Kidney epithelial cell (primary cell): ENCODE data around the gene ACTC1. TPM values are rescaled to one million over a fixed set of nuclear protein-coding genes. Genes with fewer than 3 reads are reported as not detected.

Source experiments
- DNase-seq: peaks from one replicate; pipeline ENCODE4 v3.0.0-alpha.2; 2010; ENCODE audit warnings: low read depth
- H3K27me3 ChIP-seq: 2 replicates; pipeline ENCODE4 v1.6.0; 2011; ENCODE audit warnings: low read length; ENCODE audit not compliant: control insufficient read depth, insufficient read depth
- H3K36me3 ChIP-seq: 2 replicates; pipeline ENCODE4 v1.5.1; 2011; ENCODE audit warnings: low read length; ENCODE audit not compliant: control insufficient read depth, insufficient read depth
- H3K4me3 ChIP-seq: 2 replicates; pipeline ENCODE4 v1.5.1; 2011; ENCODE audit warnings: low read depth, mild to moderate bottlenecking, control low read depth, low read length
- CTCF ChIP-seq: IDR thresholded peaks from 2 replicates; pipeline ENCODE4 v1.5.1; 2011; ENCODE audit warnings: mild to moderate bottlenecking, moderate library complexity, low read length, control low read depth, inconsistent platforms; ENCODE audit not compliant: insufficient read depth, poor library complexity, severe bottlenecking
- total RNA-seq: library from RNA; depleted of rRNA; stranded (reverse); fragments of >200 nt; gene quantifications from 2 replicates; pipeline ENCODE4 v1.2.3, GENCODE V29; 2015

ACTC1 gene
- total RNA-seq, 1 donor from 2014 or later: not detected

DNA sequence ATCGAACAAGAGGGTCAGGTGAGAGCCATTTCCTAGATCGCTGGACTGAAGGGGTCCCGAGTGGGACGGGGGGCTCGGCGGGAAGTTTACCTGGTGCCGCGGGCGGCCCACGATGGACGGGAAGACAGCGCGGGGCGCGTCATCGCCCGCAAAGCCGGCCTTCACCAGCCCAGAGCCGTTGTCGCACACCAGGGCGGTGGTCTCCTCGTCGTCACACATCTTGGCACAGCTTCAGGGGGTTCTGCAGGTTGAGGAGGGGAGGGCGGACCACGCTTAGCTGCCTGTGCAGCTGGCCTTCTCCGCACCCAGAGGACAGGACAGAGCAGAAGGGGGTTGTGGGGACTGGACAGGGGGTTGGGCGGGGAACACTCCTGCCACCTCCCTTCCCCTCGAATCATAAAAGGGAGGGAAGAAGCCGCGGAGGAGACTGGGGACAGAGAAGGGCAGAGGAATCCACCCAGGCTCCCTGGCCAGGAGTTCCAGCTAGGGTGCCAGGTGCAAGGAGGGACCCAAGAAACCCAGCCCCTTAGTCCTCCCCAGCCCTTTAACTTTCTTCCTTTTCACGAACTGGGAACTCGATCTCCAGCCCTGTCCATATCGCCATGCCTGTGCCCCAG, 651 bp downstream of the ACTC1 start:
- no peak for DNase-seq
- no peak for TF ChIP-seq CTCF
- Histone ChIP-seq H3K4me3 (no peak overlapping the region), H3K36me3 (no peaks in the 10 kb centered on the region), H3K27me3 (peaks cover 21% of the 10 kb centered on the region)

- DNase-seq: no peak
- H3K4me3 ChIP-seq: no peak overlapping the region
- H3K36me3 ChIP-seq: no peaks in the 10 kb centered on the region
- no peak for TF ChIP-seq CTCF
- H3K27me3 ChIP-seq: peaks cover 21% of the 10 kb centered on the region
Observed at GRCh38 chr15:34793901-34794300, 1.4 kb downstream of the ACTC1 start.

DNA sequence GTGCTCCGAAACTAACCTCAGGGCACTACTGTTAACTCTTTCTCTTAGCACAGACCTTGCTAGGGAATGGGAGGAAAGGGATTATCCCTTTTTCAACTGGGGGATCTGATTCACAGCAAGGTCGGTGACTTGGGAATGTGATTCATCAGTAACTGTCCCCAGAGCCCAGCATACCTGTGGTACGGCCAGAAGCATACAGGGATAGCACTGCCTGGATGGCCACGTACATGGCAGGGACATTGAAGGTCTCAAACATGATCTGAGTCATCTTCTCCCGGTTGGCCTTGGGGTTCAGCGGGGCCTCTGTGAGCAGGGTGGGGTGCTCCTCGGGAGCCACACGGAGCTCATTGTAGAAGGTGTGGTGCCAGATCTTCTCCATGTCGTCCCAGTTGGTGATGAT, 2.3 kb downstream of the ACTC1 start:
- no peaks in the 10 kb centered on the region for H3K36me3 ChIP-seq
- no peak for DNase-seq
- H3K4me3 ChIP-seq: no peak overlapping the region
- peaks cover 21% of the 10 kb centered on the region for H3K27me3 ChIP-seq
- TF ChIP-seq CTCF: no peak

GRCh38 chr15:34791701-34792100, 3.6 kb downstream of the ACTC1 start:
- Histone ChIP-seq H3K27me3 (peaks cover 21% of the 10 kb centered on the region), H3K4me3 (no peak overlapping the region), H3K36me3 (no peaks in the 10 kb centered on the region)
- DNase-seq: no peak
- no peak for TF ChIP-seq CTCF

DNA sequence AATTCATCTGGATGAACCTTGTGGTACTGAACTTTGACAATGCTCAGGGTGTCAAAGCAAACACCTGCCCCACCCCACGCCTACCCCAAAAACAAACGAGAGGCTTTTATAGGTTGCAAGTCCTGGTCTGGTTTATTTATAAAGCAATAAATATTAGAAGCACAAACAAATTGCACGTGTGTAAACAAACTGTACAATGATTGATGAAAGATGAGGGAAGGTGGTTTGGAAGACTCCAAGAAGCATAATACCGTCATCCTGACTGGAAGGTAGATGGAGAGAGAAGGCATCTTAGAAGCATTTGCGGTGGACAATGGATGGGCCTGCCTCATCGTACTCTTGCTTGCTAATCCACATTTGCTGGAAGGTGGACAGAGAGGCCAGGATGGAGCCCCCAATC, 5.2 kb downstream of the ACTC1 start:
- H3K27me3 ChIP-seq: peaks cover 13% of the 10 kb centered on the region
- TF ChIP-seq CTCF: no peak
- H3K36me3 ChIP-seq: no peaks in the 10 kb centered on the region
- H3K4me3 ChIP-seq: no peak overlapping the region
- no peak for DNase-seq

GRCh38 chr15:34789326-34789725, 6.0 kb downstream of the ACTC1 start:
- Histone ChIP-seq H3K36me3 (no peaks in the 10 kb centered on the region), H3K4me3 (no peak overlapping the region), H3K27me3 (peaks cover 5% of the 10 kb centered on the region)
- DNase-seq: no peak
- no peak for TF ChIP-seq CTCF
